ENCODE data around the gene PSME3IP1. TPM values are rescaled to one million over a fixed set of nuclear protein-coding genes. Genes with fewer than 3 reads are reported as not detected.
"Not testable (repeated sequence)": the region's sequence is repeated elsewhere in the genome, so short reads cannot be mapped to it uniquely, and the experiment has no call there.

Gene PSME3IP1
- polyA plus RNA-seq, 2 donors, result 50.4 to 50.6 TPM

GRCh38 chr16:57200926-57201325, 15.1 kb upstream of the PSME3IP1 start:
- H3K9me3 ChIP-seq (ENCODE audit: control insufficient read depth in 2 of 2, insufficient read depth in 1 of 2, low read depth in 1 of 2, low read length in 1 of 2); H3K36me3 ChIP-seq (ENCODE audit: control insufficient read depth in 2 of 2, insufficient read depth in 2 of 2, low read length in 1 of 2); H3K27ac ChIP-seq (ENCODE audit: low read depth in 2 of 2, low read length in 1 of 2); H3K4me1 ChIP-seq (ENCODE audit: control insufficient read depth in 2 of 2, insufficient read depth in 2 of 2, low read length in 1 of 2); H3K27me3 ChIP-seq (ENCODE audit: control insufficient read depth in 1 of 2, insufficient read depth in 2 of 2, low read length in 2 of 2); H3K4me3 ChIP-seq (ENCODE audit: low read depth in 1 of 2, low read length in 2 of 2): not testable (repeated sequence)
- 86 to 90% methylated on average over 15 to 24 of the region's 27 CpGs for WGBS, 2 donors

GRCh38 chr16:57200321-57200720, 14.5 kb upstream of the PSME3IP1 start:
- not testable (repeated sequence) for H3K4me3 ChIP-seq (ENCODE audit: low read depth in 1 of 2, low read length in 2 of 2); H3K9me3 ChIP-seq (ENCODE audit: control insufficient read depth in 2 of 2, insufficient read depth in 1 of 2, low read depth in 1 of 2, low read length in 1 of 2); H3K4me1 ChIP-seq (ENCODE audit: control insufficient read depth in 2 of 2, insufficient read depth in 2 of 2, low read length in 1 of 2); H3K27ac ChIP-seq (ENCODE audit: low read depth in 2 of 2, low read length in 1 of 2); H3K27me3 ChIP-seq (ENCODE audit: control insufficient read depth in 1 of 2, insufficient read depth in 2 of 2, low read length in 2 of 2); H3K36me3 ChIP-seq (ENCODE audit: control insufficient read depth in 2 of 2, insufficient read depth in 2 of 2, low read length in 1 of 2)
- WGBS, 2 donors, result 97 to 99% methylated on average over 8 to 14 of the region's 24 CpGs

GRCh38 chr16:57196753-57197152, 10.9 kb upstream of the PSME3IP1 start:
- Histone ChIP-seq H3K4me3 (ENCODE audit: low read depth in 1 of 2, low read length in 2 of 2) (no peak overlapping the region), H3K27me3 (ENCODE audit: control insufficient read depth in 1 of 2, insufficient read depth in 2 of 2, low read length in 2 of 2) (no peaks in the 10 kb centered on the region), H3K4me1 (ENCODE audit: control insufficient read depth in 2 of 2, insufficient read depth in 2 of 2, low read length in 1 of 2) (no peaks in the 10 kb centered on the region), H3K36me3 (ENCODE audit: control insufficient read depth in 2 of 2, insufficient read depth in 2 of 2, low read length in 1 of 2) (no peaks in the 10 kb centered on the region), H3K9me3 (ENCODE audit: control insufficient read depth in 2 of 2, insufficient read depth in 1 of 2, low read depth in 1 of 2, low read length in 1 of 2) (no peaks in the 10 kb centered on the region), H3K27ac (ENCODE audit: low read depth in 2 of 2, low read length in 1 of 2) (no peak overlapping the region)
- 68 to 75% methylated on average over 3 of the region's 3 CpGs for WGBS, 2 donors

GRCh38 chr16:57196286-57196685, 10.4 kb upstream of the PSME3IP1 start:
- Histone ChIP-seq H3K36me3 (ENCODE audit: control insufficient read depth in 2 of 2, insufficient read depth in 2 of 2, low read length in 1 of 2) (no peaks in the 10 kb centered on the region), H3K27ac (ENCODE audit: low read depth in 2 of 2, low read length in 1 of 2) (peak overlapping the region in 1 of 2 donors; percentile 1), H3K4me1 (ENCODE audit: control insufficient read depth in 2 of 2, insufficient read depth in 2 of 2, low read length in 1 of 2) (no peaks in the 10 kb centered on the region), H3K4me3 (ENCODE audit: low read depth in 1 of 2, low read length in 2 of 2) (no peak overlapping the region), H3K27me3 (ENCODE audit: control insufficient read depth in 1 of 2, insufficient read depth in 2 of 2, low read length in 2 of 2) (no peaks in the 10 kb centered on the region), H3K9me3 (ENCODE audit: control insufficient read depth in 2 of 2, insufficient read depth in 1 of 2, low read depth in 1 of 2, low read length in 1 of 2) (no peaks in the 10 kb centered on the region)
- 71 to 77% methylated on average over 4 of the region's 4 CpGs for WGBS, 2 donors

- no peaks in the 10 kb centered on the region for H3K27me3 ChIP-seq (ENCODE audit: control insufficient read depth in 1 of 2, insufficient read depth in 2 of 2, low read length in 2 of 2)
- H3K4me1 ChIP-seq (ENCODE audit: control insufficient read depth in 2 of 2, insufficient read depth in 2 of 2, low read length in 1 of 2), result no peaks in the 10 kb centered on the region
- H3K4me3 ChIP-seq (ENCODE audit: low read depth in 1 of 2, low read length in 2 of 2), result no peak overlapping the region
- H3K36me3 ChIP-seq (ENCODE audit: control insufficient read depth in 2 of 2, insufficient read depth in 2 of 2, low read length in 1 of 2), result no peaks in the 10 kb centered on the region
- H3K27ac ChIP-seq (ENCODE audit: low read depth in 2 of 2, low read length in 1 of 2), result no peak overlapping the region
- H3K9me3 ChIP-seq (ENCODE audit: control insufficient read depth in 2 of 2, insufficient read depth in 1 of 2, low read depth in 1 of 2, low read length in 1 of 2), result no peaks in the 10 kb centered on the region
These were observed 8.7 kb upstream of the PSME3IP1 start for GRCh38 chr16:57194512-57194911.

- Histone ChIP-seq H3K27me3 (ENCODE audit: control insufficient read depth in 1 of 2, insufficient read depth in 2 of 2, low read length in 2 of 2) (no peaks in the 10 kb centered on the region), H3K9me3 (ENCODE audit: control insufficient read depth in 2 of 2, insufficient read depth in 1 of 2, low read depth in 1 of 2, low read length in 1 of 2) (no peaks in the 10 kb centered on the region), H3K27ac (ENCODE audit: low read depth in 2 of 2, low read length in 1 of 2) (no peak overlapping the region), H3K4me3 (ENCODE audit: low read depth in 1 of 2, low read length in 2 of 2) (no peak overlapping the region), H3K4me1 (ENCODE audit: control insufficient read depth in 2 of 2, insufficient read depth in 2 of 2, low read length in 1 of 2) (no peaks in the 10 kb centered on the region), H3K36me3 (ENCODE audit: control insufficient read depth in 2 of 2, insufficient read depth in 2 of 2, low read length in 1 of 2) (no peaks in the 10 kb centered on the region)
- WGBS, 2 donors, result 82 to 85% methylated on average over 7 of the region's 7 CpGs
These were observed 7.1 kb upstream of the PSME3IP1 start for GRCh38 chr16:57192720-57193486.

GRCh38 chr16:57192146-57192545, 6.3 kb upstream of the PSME3IP1 start:
- no peaks in the 10 kb centered on the region for H3K36me3 ChIP-seq (ENCODE audit: control insufficient read depth in 2 of 2, insufficient read depth in 2 of 2, low read length in 1 of 2)
- no peak overlapping the region for H3K4me3 ChIP-seq (ENCODE audit: low read depth in 1 of 2, low read length in 2 of 2)
- no peaks in the 10 kb centered on the region for H3K9me3 ChIP-seq (ENCODE audit: control insufficient read depth in 2 of 2, insufficient read depth in 1 of 2, low read depth in 1 of 2, low read length in 1 of 2)
- 90 to 91% methylated on average over 3 of the region's 3 CpGs for whole genome bisulfite sequencing, 2 donors
- H3K4me1 ChIP-seq (ENCODE audit: control insufficient read depth in 2 of 2, insufficient read depth in 2 of 2, low read length in 1 of 2), result no peaks in the 10 kb centered on the region
- H3K27ac ChIP-seq (ENCODE audit: low read depth in 2 of 2, low read length in 1 of 2), result no peak overlapping the region
- H3K27me3 ChIP-seq (ENCODE audit: control insufficient read depth in 1 of 2, insufficient read depth in 2 of 2, low read length in 2 of 2), result no peaks in the 10 kb centered on the region

GRCh38 chr16:57191056-57191571, 5.3 kb upstream of the PSME3IP1 start:
- Histone ChIP-seq H3K36me3 (ENCODE audit: control insufficient read depth in 2 of 2, insufficient read depth in 2 of 2, low read length in 1 of 2) (no peaks in the 10 kb centered on the region), H3K27ac (ENCODE audit: low read depth in 2 of 2, low read length in 1 of 2) (no peak overlapping the region), H3K4me1 (ENCODE audit: control insufficient read depth in 2 of 2, insufficient read depth in 2 of 2, low read length in 1 of 2) (no peaks in the 10 kb centered on the region), H3K4me3 (ENCODE audit: low read depth in 1 of 2, low read length in 2 of 2) (no peak overlapping the region), H3K9me3 (ENCODE audit: control insufficient read depth in 2 of 2, insufficient read depth in 1 of 2, low read depth in 1 of 2, low read length in 1 of 2) (no peaks in the 10 kb centered on the region), H3K27me3 (ENCODE audit: control insufficient read depth in 1 of 2, insufficient read depth in 2 of 2, low read length in 2 of 2) (no peaks in the 10 kb centered on the region)
- 66 to 68% methylated on average over 3 of the region's 3 CpGs for WGBS, 2 donors

- Histone ChIP-seq H3K4me1 (ENCODE audit: control insufficient read depth in 2 of 2, insufficient read depth in 2 of 2, low read length in 1 of 2) (no peaks in the 10 kb centered on the region), H3K9me3 (ENCODE audit: control insufficient read depth in 2 of 2, insufficient read depth in 1 of 2, low read depth in 1 of 2, low read length in 1 of 2) (no peaks in the 10 kb centered on the region), H3K27me3 (ENCODE audit: control insufficient read depth in 1 of 2, insufficient read depth in 2 of 2, low read length in 2 of 2) (no peaks in the 10 kb centered on the region), H3K27ac (ENCODE audit: low read depth in 2 of 2, low read length in 1 of 2) (no peak overlapping the region), H3K4me3 (ENCODE audit: low read depth in 1 of 2, low read length in 2 of 2) (no peak overlapping the region), H3K36me3 (ENCODE audit: control insufficient read depth in 2 of 2, insufficient read depth in 2 of 2, low read length in 1 of 2) (no peaks in the 10 kb centered on the region)
- WGBS, 2 donors, result 97 to 98% methylated on average over 2 of the region's 2 CpGs
These were observed 4.3 kb upstream of the PSME3IP1 start for GRCh38 chr16:57190136-57190535.

GRCh38 chr16:57189527-57189926, 3.7 kb upstream of the PSME3IP1 start:
- WGBS, 2 donors, result 98 to 99% methylated on average over 4 of the region's 4 CpGs
- not testable (repeated sequence) for H3K27ac ChIP-seq (ENCODE audit: low read depth in 2 of 2, low read length in 1 of 2); H3K9me3 ChIP-seq (ENCODE audit: control insufficient read depth in 2 of 2, insufficient read depth in 1 of 2, low read depth in 1 of 2, low read length in 1 of 2); H3K4me1 ChIP-seq (ENCODE audit: control insufficient read depth in 2 of 2, insufficient read depth in 2 of 2, low read length in 1 of 2); H3K4me3 ChIP-seq (ENCODE audit: low read depth in 1 of 2, low read length in 2 of 2); H3K27me3 ChIP-seq (ENCODE audit: control insufficient read depth in 1 of 2, insufficient read depth in 2 of 2, low read length in 2 of 2); H3K36me3 ChIP-seq (ENCODE audit: control insufficient read depth in 2 of 2, insufficient read depth in 2 of 2, low read length in 1 of 2)
